ENCODE results near the gene HAAO. TPM values are rescaled to one million over a fixed set of nuclear protein-coding genes. Genes with fewer than 3 reads are reported as not detected.
A peak's percentile ranks its signal among the peaks of the same experiment; 100 is the strongest.

HAAO gene
- total RNA-seq, 4 donors from 2014 or later = 3.9 to 6.6 (median 4.3) TPM

GRCh38 chr2:42755191-42755880 lies 37.0 kb downstream of the HAAO start:
- Histone ChIP-seq H3K36me3 (peaks cover 2% of the 10 kb centered on the region), H3K4me3 (no peak overlapping the region), H3K9me3 (no peaks in the 10 kb centered on the region), H3K27me3 (no peaks in the 10 kb centered on the region), H3K27ac (peak overlapping the region; percentile 43), H3K4me1 (peaks cover 34% of the 10 kb centered on the region)
- DNase-seq (ENCODE audit: low spot score in 2 of 2) = no peak
- no peak for TF ChIP-seq POLR2A (IDR thresholded peaks at IDR 0.05)
- TF ChIP-seq POLR2AphosphoS5 (IDR thresholded peaks at IDR 0.05) = no peak
- TF ChIP-seq CTCF (IDR thresholded peaks at IDR 0.05) = no peak
- TF ChIP-seq EP300 (IDR thresholded peaks at IDR 0.05) = no peak
- WGBS = 62% methylated on average over 14 of the region's 14 CpGs

GRCh38 chr2:42754776-42755140 lies 37.6 kb downstream of the HAAO start:
- H3K9me3 ChIP-seq = no peaks in the 10 kb centered on the region
- DNase-seq (ENCODE audit: low spot score in 2 of 2) = no peak
- peaks cover 2% of the 10 kb centered on the region for H3K36me3 ChIP-seq
- no peaks in the 10 kb centered on the region for H3K27me3 ChIP-seq
- H3K4me3 ChIP-seq = no peak overlapping the region
- peak overlapping the region; percentile 43 for H3K27ac ChIP-seq
- TF ChIP-seq POLR2A (IDR thresholded peaks at IDR 0.05) = no peak
- no peak for TF ChIP-seq CTCF (IDR thresholded peaks at IDR 0.05)
- no peak for TF ChIP-seq EP300 (IDR thresholded peaks at IDR 0.05)
- TF ChIP-seq POLR2AphosphoS5 (IDR thresholded peaks at IDR 0.05) = no peak
- 68% methylated on average over 8 of the region's 8 CpGs for WGBS
- peaks cover 34% of the 10 kb centered on the region for H3K4me1 ChIP-seq

GRCh38 chr2:42754021-42754775 lies 38.2 kb downstream of the HAAO start:
- H3K36me3 ChIP-seq = peaks cover 2% of the 10 kb centered on the region
- no peaks in the 10 kb centered on the region for H3K27me3 ChIP-seq
- peaks cover 34% of the 10 kb centered on the region for H3K4me1 ChIP-seq
- no peaks in the 10 kb centered on the region for H3K9me3 ChIP-seq
- H3K4me3 ChIP-seq = no peak overlapping the region
- TF ChIP-seq POLR2A (IDR thresholded peaks at IDR 0.05) = no peak
- no peak for TF ChIP-seq POLR2AphosphoS5 (IDR thresholded peaks at IDR 0.05)
- peak overlapping the region; percentile 43 for H3K27ac ChIP-seq
- 50% methylated on average over 5 of the region's 11 CpGs for WGBS
- DNase-seq (ENCODE audit: low spot score in 2 of 2) = no peak

GRCh38 chr2:42752816-42753813 lies 39.3 kb downstream of the HAAO start:
- Histone ChIP-seq H3K4me3 (no peak overlapping the region), H3K27me3 (no peaks in the 10 kb centered on the region), H3K4me1 (peaks cover 34% of the 10 kb centered on the region), H3K9me3 (no peaks in the 10 kb centered on the region), H3K27ac (no peak overlapping the region), H3K36me3 (peaks cover 2% of the 10 kb centered on the region)
- TF ChIP-seq CTCF (IDR thresholded peaks at IDR 0.05) (no peak), EP300 (IDR thresholded peaks at IDR 0.05) (no peak), POLR2AphosphoS5 (IDR thresholded peaks at IDR 0.05) (no peak), POLR2A (IDR thresholded peaks at IDR 0.05) (no peak)
- WGBS = 91% methylated on average over 22 of the region's 24 CpGs
- no peak for DNase-seq (ENCODE audit: low spot score in 2 of 2)

GRCh38 chr2:42752314-42752713 lies 40.1 kb downstream of the HAAO start:
- Histone ChIP-seq H3K36me3 (peaks cover 6% of the 10 kb centered on the region), H3K27ac (no peak overlapping the region), H3K4me3 (no peak overlapping the region), H3K27me3 (no peaks in the 10 kb centered on the region), H3K4me1 (peaks cover 34% of the 10 kb centered on the region), H3K9me3 (no peaks in the 10 kb centered on the region)
- 63% methylated on average over 2 of the region's 2 CpGs for WGBS
- no peak for TF ChIP-seq POLR2A (IDR thresholded peaks at IDR 0.05)
- no peak for TF ChIP-seq EP300 (IDR thresholded peaks at IDR 0.05)
- TF ChIP-seq CTCF (IDR thresholded peaks at IDR 0.05) = no peak
- no peak for TF ChIP-seq POLR2AphosphoS5 (IDR thresholded peaks at IDR 0.05)
- no peak for DNase-seq (ENCODE audit: low spot score in 2 of 2)
